ENCODE data around the gene TNS3. TPM values are rescaled to one million over a fixed set of nuclear protein-coding genes. Genes with fewer than 3 reads are reported as not detected.

TNS3 gene
- total and polyA plus RNA-seq, 2 of the 13 experiments (the other 11 are each of a cell fraction or from before 2014, with no cell fraction given) = 52.9 to 55.7 TPM

GRCh38 chr7:47474937-47475879, 106.7 kb downstream of the TNS3 start (continued):
- TF ChIP-seq, protein P1, sequence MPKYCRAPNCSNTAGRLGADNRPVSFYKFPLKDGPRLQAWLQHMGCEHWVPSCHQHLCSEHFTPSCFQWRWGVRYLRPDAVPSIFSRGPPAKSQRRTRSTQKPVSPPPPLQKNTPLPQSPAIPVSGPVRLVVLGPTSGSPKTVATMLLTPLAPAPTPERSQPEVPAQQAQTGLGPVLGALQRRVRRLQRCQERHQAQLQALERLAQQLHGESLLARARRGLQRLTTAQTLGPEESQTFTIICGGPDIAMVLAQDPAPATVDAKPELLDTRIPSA (CRISPR knock-in tag; IDR thresholded peaks at IDR 0.05; ENCODE audit: borderline replicate concordance) = no peak
- TF ChIP-seq, protein P2, sequence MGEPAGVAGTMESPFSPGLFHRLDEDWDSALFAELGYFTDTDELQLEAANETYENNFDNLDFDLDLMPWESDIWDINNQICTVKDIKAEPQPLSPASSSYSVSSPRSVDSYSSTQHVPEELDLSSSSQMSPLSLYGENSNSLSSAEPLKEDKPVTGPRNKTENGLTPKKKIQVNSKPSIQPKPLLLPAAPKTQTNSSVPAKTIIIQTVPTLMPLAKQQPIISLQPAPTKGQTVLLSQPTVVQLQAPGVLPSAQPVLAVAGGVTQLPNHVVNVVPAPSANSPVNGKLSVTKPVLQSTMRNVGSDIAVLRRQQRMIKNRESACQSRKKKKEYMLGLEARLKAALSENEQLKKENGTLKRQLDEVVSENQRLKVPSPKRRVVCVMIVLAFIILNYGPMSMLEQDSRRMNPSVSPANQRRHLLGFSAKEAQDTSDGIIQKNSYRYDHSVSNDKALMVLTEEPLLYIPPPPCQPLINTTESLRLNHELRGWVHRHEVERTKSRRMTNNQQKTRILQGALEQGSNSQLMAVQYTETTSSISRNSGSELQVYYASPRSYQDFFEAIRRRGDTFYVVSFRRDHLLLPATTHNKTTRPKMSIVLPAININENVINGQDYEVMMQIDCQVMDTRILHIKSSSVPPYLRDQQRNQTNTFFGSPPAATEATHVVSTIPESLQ (CRISPR knock-in tag; conservative IDR thresholded peaks at IDR 0.05) = peak; percentile 57; the same call in 1 of the 2 replicates
- TF ChIP-seq ZBTB44 (CRISPR knock-in tag; IDR thresholded peaks at IDR 0.05) = 0 out of 2 replicates have a peak, but pooled peaks have one; percentile 40
- peak; percentile 42; the same call in 1 of the 2 replicates for TF ChIP-seq ZNF558 (CRISPR knock-in tag; IDR thresholded peaks at IDR 0.05; ENCODE audit: borderline replicate concordance)
- peak; percentile 96 for TF ChIP-seq ZNF746 (CRISPR knock-in tag; IDR thresholded peaks at IDR 0.05)
- TF ChIP-seq NFE2L2 (IDR thresholded peaks at IDR 0.05; ENCODE audit: low read length) = peak; percentile 86
- peak; percentile 81; the same call in 1 of the 2 replicates for TF ChIP-seq MYC (CRISPR knock-in tag; IDR thresholded peaks at IDR 0.05; ENCODE audit: borderline replicate concordance)
- no peak for TF ChIP-seq TCF7L2 (IDR thresholded peaks at IDR 0.05; ENCODE audit: low read depth, low read length)
- no peak for TF ChIP-seq ZNF619 (CRISPR knock-in tag; IDR thresholded peaks at IDR 0.05)
- TF ChIP-seq ZMAT5 (CRISPR knock-in tag; IDR thresholded peaks at IDR 0.05; ENCODE audit: borderline replicate concordance, low read depth) = no peak
- peak; percentile 67; the same call in 1 of the 2 replicates for TF ChIP-seq ZBED4 (CRISPR knock-in tag; IDR thresholded peaks at IDR 0.05; ENCODE audit: borderline replicate concordance)
- TF ChIP-seq MXD1 (CRISPR knock-in tag; IDR thresholded peaks at IDR 0.05) = peak; percentile 32; the same call in 1 of the 2 replicates
- no peak for TF ChIP-seq ZNF382 (CRISPR knock-in tag; IDR thresholded peaks at IDR 0.05; ENCODE audit: borderline replicate concordance)
- TF ChIP-seq ZNF451 (CRISPR knock-in tag; IDR thresholded peaks at IDR 0.05) = no peak; the same call in 1 of the 2 replicates
- TF ChIP-seq ZNF441 (CRISPR knock-in tag; IDR thresholded peaks at IDR 0.05; ENCODE audit: borderline replicate concordance) = peak; percentile 72; the same call in 1 of the 2 replicates
- TF ChIP-seq SMARCE1 (IDR thresholded peaks at IDR 0.05; ENCODE audit: borderline replicate concordance) = no peak
- no peak for TF ChIP-seq ZNF432 (CRISPR knock-in tag; IDR thresholded peaks at IDR 0.05; ENCODE audit: borderline replicate concordance)

All from HepG2 (cell line).